ENCODE results near the gene BTN3A1.
"Not testable (repeated sequence)": the region's sequence is repeated elsewhere in the genome, so short reads cannot be mapped to it uniquely, and the experiment has no call there.

Gene BTN3A1

DNA sequence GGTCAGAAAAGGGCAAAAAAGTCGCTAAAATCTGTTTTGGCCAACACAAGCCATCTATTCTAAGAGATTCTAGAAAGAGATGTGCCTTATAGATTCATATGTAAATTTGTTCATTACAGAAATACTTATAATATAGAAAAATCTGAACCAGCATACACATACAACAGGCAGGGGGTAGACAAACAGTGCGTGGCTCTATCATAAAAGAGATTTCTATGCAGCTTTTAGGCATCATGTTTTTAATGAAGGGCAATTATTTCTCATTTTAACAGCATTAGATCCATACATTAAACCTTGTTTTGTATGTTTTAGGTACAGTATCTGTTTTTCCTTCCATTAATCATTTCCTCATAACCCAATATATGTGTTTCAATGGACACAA, 38.9 kb downstream of the BTN3A1 start:
- DNase-seq (ENCODE audit: low read depth, low spot score), result no peak

DNA sequence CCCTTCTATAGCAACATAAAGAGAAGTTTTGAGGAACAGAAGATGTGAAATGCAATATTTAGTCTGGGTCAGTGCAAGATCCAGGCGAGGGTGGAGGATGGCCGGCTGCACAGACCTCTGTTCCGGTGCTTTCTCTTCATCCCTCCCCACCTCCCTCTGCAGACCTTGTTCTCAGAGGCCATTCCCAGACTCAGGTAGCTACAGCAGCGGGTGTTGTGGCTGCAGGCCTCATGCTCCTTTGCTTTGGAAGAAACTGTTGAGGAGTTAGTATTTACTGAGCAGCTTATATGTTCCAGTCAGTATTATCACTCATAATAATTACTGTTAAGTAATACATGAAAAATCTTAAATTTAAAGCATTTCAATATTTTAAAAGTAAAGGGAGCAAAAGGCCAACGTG, 39.9 kb downstream of the BTN3A1 start:
- no peak for DNase-seq (ENCODE audit: low read depth, low spot score)

DNA sequence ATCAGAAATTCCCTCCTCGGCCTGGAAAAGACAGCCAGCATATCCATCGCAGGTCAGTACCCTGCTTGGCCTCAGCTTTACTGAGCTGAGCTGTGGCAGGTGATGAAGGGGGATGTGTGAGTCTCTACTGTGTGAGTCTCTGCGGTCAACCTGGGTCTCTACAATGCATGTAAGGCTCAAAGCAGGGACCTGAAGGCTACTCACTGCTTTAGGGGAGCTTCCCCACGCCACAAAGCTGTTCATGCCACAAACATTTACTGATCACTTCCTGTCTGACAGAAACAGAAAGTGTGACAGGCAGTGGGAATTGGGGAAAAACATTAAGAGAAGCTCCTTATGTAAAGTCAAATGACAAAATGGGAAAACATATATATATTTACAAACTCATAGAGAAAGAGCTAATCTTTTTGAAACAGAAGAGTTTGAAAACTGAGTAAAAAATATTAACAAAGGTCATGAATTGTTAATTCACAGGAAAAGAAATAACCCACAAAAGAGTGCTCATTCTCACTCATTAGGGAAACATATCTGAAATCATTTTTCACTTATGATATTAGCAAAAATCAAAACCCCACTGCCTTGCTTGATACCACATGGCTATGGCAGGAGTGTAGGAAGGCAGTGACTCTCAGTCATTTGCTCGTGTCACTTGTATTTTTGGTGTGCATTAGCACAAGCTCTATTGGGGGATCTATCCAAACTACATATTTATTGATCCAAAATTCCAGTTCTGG, 44.0 kb downstream of the BTN3A1 start:
- no peak for DNase-seq (ENCODE audit: low read depth, low spot score)

DNA sequence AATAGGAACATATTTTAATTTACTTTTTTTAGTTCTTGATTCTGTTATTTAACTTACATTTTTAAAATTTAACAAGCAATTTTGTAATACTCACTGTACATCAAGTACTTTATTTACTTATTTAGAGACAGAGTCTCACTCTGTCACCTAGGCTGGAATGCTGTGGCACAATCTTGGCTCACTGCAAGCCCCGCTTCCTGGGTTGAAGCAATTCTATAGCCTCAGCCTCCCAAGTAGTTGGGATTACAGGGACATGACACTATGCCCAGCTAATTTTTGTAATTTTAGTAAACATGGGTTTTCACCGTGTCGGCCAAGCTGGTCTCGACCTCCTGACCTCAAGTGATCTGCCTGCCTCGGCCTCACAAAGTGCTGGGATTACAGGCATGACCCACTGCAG, 45.2 kb downstream of the BTN3A1 start:
- no peak for DNase-seq (ENCODE audit: low read depth, low spot score)

DNA sequence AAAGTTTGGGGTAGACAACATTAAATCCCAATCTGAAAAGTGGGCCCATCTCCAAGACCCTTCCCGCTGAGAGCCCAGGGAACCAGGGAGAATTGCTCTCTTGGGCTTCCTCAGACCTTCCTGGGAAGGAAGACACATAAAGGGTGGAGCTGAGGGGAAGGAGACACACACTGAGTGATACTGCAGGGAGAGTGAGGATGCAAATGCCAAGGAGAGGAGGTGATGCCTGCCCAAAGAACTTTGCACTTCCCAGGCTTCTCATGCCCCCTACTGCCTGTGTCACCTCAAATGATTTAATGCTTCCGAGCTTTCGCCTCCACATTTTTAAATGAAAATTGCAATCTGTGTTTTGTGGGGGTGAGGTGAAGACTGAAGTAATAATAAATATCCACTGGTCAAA, 48.2 kb downstream of the BTN3A1 start:
- no peak for DNase-seq (ENCODE audit: low read depth, low spot score)

DNA sequence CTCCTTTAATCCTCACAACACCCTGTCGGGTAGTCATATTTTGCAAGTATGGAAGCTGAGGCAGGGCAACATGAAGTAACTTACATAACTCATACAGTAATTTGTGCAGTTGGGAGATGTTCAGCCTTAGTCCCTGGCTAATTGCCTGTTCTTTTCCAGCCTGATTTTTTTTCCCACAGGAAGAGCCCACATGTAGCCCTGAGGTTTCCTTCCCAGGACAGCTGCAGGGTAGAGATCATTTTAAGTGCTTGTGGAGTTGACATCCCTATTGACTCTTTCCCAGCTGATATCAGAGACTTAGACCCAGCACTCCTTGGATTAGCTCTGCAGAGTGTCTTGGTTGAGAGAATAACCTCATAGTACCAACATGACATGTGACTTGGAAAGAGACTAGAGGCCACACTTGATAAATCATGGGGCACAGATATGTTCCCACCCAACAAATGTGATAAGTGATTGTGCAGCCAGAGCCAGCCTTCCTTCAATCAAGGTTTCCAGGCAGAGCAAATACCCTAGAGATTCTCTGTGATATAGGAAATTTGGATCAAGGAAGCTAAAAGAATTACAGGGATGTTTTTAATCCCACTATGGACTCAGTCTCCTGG, 50.7 kb downstream of the BTN3A1 start:
- no peak for DNase-seq (ENCODE audit: low read depth, low spot score)

DNA sequence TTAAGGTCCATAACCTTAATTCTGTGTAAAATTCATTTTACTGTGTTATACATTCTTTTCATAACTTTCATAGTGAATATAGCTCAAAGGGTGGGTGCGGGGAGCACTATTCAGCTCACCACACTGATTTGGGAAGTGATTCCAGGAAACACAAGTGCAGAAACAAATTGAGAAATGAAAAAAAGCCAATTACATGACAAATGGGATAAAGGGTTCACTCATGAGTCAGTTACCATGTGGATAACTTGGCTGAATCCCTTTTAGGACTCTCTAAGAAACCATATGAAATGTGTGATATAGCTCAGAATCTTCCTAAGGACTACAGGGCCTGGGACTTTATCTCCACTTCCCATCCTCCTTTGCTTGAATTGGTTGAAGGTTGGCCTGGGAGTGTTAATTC, 52.6 kb downstream of the BTN3A1 start:
- DNase-seq (ENCODE audit: low read depth, low spot score), result no peak

DNA sequence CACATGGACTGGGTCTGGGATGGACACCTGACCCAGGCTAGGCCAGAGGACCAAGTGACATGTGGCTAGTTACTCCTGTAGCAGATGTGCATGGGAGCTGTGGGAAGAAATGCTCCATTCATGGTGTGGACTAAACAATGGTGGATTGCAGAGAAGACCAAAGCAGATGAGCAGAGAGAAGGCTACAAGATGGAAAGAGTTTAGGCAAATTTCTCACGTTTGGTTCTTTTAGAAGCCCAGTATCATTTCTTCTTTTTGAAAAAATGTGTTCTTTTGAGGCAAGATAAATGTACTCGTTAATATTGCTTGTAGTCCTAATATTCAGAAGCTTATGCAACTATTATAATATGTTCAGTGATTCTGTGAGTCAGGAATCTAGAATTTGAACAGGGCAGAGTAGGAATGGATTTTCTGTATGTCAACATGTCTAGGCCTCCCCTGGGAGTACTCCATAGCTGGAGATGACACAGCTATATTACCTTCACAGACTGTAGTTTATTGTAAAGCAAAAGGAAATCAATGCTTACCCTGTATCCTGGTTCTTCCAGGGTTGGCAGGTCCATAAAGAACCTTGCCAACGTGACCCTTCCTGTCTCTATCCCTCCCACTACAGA, 53.4 kb downstream of the BTN3A1 start:
- DNase-seq (ENCODE audit: low read depth, low spot score), result no peak

DNA sequence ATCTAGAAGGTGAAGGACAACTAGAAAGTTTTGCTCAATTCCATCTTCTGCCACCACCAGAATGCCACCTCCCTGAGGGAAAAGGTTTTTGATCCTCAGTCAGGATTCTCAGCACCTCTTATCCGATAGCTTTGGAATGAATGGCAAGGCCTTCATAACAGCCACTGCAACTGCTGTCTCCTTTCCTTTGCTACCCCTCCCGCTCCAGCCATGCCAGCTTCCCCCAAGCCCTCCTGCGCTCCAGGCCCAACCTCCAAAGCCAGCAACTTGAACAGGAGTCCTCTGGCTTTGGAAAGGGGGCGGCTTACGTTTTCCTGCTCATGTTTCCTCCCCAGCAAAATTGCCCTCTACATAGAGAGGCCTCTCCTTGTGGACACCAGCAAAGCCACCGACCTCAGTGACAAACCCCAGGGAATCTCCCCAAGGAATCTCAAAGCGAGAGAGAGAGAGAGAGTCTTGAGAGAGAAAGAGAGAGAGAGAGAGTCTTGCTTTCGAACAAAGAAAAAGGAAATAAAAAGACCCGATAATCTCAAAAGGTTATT, 55.3 kb downstream of the BTN3A1 start:
- no peak for DNase-seq (ENCODE audit: low read depth, low spot score)

DNA sequence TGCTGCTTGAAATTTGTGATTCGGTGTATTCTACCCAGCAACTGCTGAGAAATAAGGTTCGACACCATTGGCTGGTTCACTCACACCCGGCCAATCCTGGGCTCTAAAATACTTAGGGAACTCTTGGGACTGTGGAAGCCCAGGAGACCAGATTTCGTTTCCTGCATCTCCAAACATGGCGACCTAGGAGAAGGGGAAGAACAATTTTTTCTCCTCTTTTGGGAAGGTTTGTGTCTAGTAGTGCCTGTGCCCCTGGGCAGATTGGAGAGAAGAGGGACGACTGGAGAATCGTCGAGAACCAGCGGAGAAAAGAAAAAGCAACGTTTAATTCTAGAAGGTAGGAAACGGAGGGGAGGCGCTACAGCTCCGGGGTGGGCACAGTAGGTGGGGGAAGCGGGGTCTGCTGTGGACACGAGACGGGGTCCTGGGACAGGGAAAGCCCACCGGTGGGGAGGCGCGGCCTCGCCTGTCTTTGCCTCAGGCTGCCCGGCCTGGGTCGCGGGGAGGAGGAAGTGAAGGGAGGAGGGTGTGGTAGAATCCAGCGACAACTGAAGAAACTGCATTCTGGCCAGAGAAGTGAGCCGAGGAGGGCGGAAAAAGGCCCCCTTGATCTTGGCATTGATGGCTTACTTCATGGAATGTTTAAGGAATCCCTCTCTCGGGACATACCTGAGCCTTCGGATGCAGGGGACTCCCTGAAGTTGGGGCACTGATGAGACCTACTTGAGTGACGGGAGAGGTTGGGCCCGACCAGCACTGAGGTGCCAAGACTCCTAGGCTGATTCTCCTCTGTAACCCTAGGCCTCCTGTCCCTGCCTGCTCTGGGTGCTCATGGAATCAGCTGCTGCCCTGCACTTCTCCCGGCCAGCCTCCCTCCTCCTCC, 56.0 kb downstream of the BTN3A1 start, which contains the start of gene BTN2A1:
TSS of gene BTN2A1 (plus strand) at position 150 of the 883 bp plus-strand sequence. CDS start at position 832, 682 bp downstream.
- peak; percentile 80 for DNase-seq (ENCODE audit: low read depth, low spot score)

DNA sequence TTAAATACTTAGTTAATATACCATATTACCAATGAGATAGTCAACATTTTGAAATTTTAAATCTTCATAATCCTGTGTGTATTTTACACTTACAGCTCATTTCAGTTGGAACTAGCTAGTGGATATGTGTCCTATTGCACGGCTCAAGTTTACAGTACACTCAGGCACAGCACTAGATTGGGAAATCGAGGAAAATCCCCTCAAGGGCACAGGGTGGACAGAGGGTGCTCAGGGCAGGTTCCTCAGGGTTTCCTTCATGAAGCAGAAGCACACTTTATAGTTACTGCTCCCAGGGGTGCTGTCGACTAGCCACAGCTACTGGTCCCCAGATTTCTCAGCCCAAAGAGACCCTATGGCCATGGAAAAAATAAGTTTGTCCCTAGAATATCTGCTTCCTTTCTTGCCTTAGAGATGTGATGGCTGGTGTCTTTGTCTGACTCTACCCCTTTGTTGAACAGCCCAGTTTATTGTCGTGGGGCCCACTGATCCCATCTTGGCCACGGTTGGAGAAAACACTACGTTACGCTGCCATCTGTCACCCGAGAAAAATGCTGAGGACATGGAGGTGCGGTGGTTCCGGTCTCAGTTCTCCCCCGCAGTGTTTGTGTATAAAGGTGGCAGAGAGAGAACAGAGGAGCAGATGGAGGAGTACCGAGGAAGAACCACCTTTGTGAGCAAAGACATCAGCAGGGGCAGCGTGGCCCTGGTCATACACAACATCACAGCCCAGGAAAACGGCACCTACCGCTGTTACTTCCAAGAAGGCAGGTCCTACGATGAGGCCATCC, 57.1 kb downstream of the BTN3A1 start:
- no peak for DNase-seq (ENCODE audit: low read depth, low spot score)

DNA sequence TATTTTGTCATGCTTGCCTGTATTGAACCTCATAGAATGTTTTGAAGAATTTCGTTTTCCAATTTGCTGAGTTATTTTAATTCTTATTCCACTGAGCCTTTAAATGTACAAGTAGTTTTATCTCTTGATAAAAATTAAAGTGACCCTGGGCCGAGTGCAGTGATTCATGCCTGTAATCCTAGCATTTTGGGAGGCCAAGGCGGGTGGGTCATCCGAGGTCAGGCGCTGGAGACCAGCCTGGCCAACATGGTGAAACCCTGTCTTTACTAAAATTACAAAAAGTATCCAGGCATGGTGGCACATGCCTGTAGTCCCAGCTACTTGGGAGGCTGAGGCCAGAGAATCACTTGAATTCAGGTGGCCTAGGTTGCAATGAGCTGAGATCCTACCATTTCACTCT, 59.3 kb downstream of the BTN3A1 start:
- DNase-seq (ENCODE audit: low read depth, low spot score), result not testable (repeated sequence)

DNA sequence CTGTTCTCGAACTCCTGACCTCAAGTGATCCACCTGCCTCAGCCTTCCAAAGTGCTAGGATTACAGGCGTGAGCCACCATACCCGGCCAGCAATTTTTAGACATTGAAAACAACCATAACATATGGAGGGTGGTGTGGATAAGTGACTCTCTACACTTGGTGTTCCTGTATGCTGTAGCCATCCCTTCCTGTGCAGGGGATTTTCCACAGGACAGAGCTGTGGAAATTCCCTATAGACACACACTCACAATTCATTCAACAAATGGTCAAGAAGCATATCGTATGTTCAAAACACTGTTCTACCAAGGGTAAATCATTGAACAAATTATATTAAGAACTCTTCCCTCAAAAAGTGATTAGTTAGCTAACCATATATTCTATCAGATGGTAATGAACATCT, 61.9 kb downstream of the BTN3A1 start:
- no peak for DNase-seq (ENCODE audit: low read depth, low spot score)

DNA sequence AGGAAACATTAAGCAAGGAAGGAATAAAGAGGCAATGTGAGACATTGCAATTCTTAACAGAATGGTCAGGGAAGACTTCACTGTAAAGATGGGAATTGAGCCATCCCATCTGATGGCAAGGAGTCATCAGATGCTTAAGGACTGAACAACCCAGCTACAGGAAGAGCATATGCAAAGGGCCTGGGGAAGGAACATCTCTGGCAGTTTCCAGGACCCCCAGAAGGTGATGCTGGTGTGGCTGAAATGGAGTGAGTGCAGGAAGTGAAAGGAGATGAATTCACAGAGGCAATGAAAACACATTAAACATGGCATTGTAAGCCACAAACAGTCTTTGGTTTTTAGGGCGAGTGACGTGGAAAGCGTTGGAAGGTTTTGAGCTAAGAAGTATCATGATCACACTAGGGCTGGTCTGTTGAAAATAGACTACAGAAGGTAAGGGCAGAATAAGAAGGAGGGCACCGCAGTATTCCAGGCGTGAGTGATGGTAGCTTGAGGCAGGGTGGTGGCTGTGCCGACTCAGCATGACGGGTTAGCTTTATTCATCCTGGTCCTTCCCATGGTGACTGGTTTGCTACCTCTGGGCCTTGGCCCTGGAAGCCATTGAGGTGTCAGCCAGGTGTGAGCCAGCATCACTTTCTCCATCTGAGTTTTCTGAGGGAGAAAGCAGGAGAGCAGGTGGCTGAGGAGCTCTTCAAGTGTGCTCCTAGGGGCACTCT, 62.5 kb downstream of the BTN3A1 start:
- DNase-seq (ENCODE audit: low read depth, low spot score), result no peak

All from iPS DF 19.7 (cell line).